ENCODE results near the gene HEY2.
"Not testable (repeated sequence)": the region's sequence is repeated elsewhere in the genome, so short reads cannot be mapped to it uniquely, and the experiment has no call there.

Gene HEY2

DNA sequence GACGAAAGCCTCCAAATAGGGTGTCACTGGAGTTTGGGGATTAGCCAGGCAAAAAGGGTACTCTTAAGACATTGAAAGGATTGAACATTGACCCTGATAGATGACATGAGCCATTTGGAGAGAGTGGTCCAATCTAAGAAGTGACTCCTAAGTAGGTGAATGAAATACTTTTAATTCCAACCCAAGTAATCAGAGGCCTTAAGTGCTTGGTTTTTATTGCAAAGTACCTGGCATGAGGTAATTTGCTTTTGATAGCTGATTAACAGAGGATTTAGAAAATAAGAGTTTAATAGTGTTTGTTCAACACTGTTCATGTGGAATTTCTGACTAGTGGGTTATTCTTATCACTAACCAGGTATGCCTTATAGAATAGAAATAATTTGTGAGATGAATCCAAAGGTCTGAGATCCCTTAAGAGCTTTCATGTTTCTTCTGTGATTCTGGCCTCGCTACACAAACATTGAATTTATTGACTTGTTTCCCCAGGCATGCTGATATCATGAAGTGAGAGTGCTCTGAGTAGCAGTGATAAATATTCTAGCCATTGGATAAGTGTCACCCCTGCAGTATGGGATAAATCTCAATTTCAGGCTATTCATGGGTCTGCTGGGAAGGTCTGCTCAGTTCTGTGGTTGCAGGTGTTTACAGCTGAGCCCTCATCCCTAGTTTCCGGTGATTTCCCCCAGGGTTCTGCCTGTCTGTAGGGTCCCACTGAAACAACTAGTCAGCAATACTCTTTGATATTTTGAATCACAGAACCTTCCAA, 47.9 kb downstream of the HEY2 start:
- no peak for DNase-seq

DNA sequence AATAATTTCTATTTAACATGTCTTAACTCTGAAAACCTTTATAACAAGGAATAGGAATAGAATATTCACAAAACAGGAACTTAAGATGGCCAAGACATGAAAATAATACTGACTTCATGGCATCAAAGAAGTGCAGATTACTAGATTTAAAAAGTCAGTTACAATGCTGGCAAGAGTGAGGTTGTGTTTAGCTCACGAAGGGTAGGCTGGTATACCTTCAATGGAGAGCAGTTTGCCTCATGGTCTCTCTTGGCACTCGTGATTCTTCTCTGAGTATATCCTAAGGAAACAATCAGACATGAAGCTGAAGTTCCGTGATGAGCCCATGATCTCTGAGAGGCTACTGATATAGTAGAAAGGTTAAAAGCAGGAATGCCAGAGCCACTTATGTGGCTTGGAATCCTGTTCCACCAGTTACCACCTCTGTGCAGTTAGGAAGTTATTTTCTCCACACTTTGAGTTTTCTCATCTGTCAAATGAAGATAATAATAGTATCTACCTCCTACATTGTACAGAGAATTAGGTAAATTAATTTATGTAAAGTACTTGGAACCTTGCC, 48.5 kb downstream of the HEY2 start:
- DNase-seq: no peak

DNA sequence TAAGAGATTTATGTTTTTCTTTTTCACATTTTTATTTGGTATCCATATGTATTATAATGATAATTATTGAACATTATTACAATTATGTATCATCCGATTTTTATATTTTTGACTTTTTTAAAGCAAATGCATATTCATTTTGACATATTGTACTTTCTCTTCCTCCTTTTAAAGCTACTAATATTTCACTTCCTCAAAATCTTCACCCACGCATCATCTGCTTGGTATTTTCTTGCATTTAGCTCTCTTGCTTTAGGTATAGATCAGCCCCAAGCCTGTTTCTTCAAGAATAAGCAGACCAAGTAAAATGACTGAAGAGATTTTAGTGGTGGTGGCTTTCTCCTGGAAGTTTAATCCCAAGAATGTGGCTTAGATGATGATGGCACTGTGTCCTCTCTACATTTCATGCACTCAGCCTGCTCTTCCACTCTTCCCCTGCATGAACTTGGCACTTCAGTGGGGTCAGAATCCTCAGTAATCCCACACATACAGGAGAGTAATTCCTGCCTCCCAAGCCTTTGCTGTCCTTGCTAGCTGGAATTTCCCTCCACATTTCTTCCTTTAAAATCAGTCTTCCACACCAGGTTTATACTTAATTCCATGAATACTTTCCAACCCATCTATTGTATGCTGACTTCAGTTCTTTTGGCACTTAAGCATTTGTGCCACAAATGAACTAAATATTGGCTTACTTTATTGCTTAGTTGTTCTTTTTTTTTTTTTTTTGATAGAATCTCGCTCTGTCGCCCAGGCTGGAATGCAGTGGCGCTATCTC, 49.5 kb downstream of the HEY2 start:
- no peak for DNase-seq

DNA sequence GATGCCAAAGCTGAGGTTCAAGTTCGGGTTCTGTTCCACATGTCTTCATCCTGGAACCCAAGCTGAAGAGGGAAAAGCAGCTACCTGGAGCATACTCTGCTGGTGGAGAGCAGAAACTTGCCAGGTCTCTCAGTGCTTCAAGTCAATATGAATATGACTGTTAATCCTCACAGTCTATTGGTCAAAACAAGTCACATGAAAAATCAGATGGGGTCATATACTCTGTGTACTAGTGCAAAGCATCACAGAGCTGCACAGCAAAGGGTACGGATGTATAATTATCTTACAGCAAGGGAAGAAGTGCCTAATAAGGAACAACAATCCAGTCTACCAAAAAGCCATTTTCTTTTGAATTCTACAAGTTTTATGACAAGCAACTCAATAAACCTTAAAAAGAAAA, 53.0 kb downstream of the HEY2 start:
- no peak for DNase-seq

DNA sequence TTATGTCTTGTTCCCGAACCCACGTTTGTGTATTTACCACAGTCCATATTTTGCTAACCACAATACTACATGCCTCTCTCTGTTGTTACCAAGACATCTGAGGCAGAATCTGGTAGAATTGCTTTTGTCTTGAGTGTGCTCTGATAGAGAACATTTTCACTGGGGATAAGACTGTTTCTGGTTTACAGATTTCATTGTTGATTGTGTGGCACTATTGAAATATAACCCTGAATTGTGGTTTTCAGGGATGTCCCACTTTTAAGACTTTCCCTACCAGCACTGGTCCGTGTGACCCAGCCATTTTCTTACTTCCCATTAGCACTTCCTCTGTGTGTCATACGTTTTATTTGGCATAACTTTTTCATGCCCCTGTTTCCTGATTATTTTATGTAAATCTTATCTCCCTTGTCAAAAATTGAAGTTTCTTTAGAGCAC, 53.5 kb downstream of the HEY2 start:
- DNase-seq: no peak

DNA sequence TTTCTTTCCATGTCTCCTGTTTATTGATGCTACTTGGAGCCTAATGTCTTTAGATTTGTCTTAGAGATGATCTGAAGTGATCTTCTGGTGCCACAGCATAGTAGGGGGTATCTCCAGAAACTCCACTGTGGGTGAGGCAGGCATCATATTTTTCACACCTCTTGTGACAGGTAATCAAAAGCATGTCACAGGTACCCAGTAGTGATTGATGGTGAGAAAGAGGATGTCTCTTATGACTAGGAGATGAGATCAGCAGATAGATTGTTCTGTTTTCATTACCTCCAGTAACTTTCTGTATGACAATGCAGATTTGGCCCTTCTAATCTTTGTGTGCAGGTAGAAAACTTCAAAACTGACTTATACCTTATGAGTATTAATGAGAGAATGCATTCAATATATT, 54.8 kb downstream of the HEY2 start:
- no peak for DNase-seq

DNA sequence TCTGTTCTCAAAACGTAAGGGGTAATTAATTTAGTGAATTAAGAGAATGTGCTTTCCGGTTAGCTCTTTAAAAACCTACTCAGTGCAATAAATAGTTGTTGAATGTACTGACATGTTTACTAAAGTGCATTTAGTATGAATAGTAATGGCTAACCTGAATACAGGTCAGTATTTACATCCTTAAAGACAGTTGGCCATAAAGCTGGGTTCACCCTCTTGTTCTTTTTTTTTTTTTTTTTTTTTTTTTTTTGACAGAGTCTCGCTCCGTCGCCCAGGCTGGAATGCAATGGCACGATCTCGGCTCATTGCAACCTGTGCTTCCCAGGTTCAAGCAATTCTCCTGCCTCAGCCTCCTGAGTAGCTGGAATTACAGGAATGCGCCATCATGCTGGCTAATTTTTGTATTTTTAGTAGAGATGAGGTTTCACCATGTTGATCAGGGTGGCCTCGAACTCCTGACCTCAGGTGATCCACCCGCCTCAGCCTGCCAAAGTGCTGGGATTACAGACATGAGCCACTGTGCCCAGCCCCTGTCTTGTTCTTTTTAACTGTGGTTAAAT, 55.5 kb downstream of the HEY2 start:
- DNase-seq: not testable (repeated sequence)

DNA sequence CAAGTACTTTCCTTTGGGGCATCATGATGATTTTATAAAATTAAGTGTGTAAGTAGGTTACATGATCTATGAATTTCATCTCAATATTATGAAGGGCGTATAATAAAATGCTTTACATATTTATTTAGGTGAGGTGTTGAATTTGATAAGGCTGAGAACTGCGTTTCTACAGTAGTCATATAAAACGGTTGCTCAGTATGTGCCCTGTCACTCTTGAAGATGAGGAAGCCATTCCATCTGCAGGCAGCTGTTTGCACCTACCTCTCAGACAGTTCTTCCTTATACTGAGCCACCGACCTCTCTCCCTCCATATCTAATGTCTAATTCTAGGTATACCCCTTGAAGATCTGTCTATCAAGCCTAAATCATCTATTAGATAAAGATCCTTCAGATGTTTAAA, 57.4 kb downstream of the HEY2 start:
- no peak for DNase-seq

DNA sequence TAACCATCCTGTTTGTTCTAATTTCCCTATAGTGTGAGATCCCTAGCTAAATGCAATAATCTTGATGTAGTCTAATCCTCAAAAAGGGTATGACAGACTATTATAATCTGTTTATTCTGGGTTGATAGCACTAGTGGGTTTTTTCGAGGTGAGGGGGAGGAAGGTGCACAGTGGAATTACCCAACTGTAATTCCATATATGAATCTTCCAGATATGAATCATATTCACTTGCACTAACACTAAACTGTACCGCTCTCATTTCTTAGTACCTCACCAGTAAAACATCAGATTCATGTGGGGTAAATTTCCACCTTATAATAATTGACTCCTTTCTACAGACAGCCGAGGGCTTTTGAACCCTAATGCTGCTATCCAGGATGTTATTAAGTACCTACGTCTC, 57.9 kb downstream of the HEY2 start:
- no peak for DNase-seq

DNA sequence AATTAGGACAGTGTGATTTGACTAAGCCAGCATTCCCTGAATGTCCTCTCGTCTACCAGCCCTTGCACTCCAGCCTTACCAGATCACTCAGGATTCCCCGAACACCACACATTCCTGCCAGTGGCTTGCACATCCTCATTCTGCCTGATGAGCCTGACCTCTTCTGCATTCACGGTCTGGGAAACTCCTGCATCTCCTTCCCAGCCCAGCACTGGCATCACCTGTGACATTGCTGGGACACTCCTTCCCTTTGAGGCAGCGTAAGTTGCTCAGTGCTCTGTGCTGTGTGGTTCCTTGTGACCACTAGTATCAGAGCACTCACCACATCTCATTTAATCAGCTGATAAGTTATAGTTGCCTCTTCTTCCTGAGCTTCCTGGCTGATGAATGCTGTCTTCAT, 58.6 kb downstream of the HEY2 start:
- no peak for DNase-seq

DNA sequence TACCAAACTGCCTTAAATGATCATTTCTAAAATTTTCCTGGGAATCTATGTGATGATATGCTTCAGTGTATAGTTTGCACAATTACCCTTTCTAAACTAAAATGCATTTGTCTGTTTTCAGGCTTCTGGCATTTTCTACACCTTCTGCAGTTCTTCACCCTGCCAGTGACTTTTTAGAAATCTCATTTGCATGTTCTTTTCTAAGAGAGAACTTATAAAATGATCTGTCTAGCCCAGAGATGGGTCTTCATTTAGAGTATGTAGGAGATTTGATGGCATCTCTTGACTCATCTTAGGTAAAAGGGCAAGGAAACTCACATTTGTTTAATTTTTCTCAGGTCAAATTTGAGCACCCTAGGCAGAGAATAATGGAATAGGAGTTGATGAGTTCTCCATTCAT, 59.2 kb downstream of the HEY2 start:
- no peak for DNase-seq

DNA sequence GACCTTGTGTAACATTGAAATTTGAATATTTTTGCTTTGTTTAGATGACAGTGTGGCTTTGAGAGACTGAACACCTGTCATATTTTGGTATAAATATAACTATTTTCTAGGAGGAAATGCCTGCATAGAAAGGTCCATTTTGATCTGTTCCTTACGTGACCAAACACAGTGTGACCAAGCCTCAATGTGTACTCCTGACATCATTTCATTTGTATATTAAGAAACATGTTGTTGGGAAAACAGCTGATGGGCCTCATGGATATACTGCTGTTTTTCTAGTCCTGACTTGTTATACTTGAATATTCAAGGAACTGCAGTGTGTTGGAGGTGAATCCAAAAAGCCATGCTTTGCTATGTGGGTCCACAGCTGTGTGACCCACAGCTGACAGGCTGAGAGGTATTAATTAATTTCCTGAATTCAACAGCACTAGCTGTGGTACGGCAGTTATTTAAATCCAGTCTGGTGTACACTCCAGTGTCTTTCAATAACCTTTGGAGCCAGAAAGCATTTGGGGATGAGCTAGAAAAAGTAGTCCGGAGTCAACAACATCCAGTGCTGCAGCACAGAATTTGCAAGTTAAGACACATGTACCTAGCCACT, 60.2 kb downstream of the HEY2 start:
- DNase-seq: peak in 1 of 2 experiments; percentile 77

DNA sequence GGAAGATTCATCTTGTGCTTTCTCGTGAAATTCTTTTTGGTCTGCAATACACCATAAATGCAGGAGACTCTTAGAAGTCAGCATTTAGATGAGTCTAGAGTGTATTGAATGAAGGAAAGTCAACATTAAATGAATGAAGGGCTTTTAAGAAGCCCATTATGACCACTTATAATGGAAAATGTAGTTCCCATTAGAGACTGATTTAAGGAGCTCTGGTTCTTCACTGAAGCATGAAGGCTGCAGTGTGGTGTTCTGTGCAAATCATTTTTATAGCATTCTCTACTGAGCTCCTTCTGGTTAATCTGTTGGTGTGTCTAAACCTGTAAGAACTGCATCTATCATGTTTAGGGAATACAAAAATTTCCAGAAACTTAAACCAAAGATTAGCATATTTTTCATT, 61.0 kb downstream of the HEY2 start:
- DNase-seq: peak; percentile 75 to 83

All from NCI-H187 (cell line).